Measurements from ENCODE around the gene FBN2.

- TF ChIP-seq POLR2A (IDR thresholded peaks at IDR 0.05; ENCODE audit: low read length) (no peak), GATA1 (IDR thresholded peaks at IDR 0.05; ENCODE audit: low read depth, low read length) (no peak)
Observed at GRCh38 chr5:128490761-128491160, 47.3 kb downstream of the FBN2 start.
